ENCODE measurements around the gene ERVK3-1.
"Not testable (repeated sequence)": the region's sequence is repeated elsewhere in the genome, so short reads cannot be mapped to it uniquely, and the experiment has no call there.

The ERVK3-1 gene

GRCh38 chr19:58305932-58306323, 751 bp downstream of the ERVK3-1 start:
- no peak for DNase-seq

DNA sequence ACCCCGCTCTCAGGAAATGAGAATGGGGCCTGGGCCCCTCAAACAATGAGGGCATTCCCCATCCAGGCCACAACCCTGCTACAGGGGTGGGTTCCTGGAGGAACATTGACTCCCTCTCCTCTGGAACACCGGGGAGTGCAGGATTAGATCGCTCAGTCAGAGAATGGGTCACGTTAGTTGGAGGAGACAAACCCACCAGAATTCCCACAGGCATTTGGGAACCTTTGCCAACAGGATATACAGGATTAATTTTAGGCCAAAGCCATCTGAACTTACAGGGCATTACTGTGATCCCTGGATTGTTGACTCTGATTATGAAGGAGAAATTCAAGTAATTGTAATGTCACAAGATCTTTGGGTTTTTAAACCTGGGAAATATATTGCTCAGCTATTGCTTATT, 2.6 kb downstream of the ERVK3-1 start:
- no peak for DNase-seq

- DNase-seq: not testable (repeated sequence)
Measured at GRCh38 chr19:58310685-58311084, 5.5 kb downstream of the ERVK3-1 start.

- no peak for DNase-seq
Measured at GRCh38 chr19:58311345-58311865, 6.2 kb downstream of the ERVK3-1 start.

DNA sequence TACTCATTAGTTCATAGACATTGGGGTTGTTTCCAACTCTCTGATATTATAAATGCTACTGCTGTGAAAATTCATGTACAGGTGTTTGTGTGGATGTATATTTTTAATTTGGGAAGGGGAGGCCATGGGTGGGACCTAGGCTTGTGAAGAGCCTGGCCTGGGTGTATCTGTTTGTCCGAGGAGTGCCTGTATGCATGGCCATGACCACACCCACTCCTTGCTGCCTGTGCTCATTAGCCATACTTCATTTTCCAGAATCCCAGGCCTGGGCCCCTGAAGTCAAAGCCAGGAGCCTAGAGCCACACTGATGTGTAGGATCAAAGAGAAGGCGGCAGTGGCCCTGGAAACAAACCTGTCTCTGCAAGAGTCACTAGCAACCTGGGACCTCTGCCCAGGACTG, 10.4 kb downstream of the ERVK3-1 start:
- DNase-seq: no peak

GRCh38 chr19:58317476-58318072, 12.4 kb downstream of the ERVK3-1 start:
- no peak for DNase-seq

GRCh38 chr19:58318297-58318696, 13.1 kb downstream of the ERVK3-1 start:
- no peak for DNase-seq

GRCh38 chr19:58319241-58319640, 14.1 kb downstream of the ERVK3-1 start:
- no peak for DNase-seq

GRCh38 chr19:58325311-58326022, 20.3 kb downstream of the ERVK3-1 start:
- no peak for DNase-seq

- no peak for DNase-seq
Measured at GRCh38 chr19:58326501-58326913, 21.3 kb downstream of the ERVK3-1 start.

DNA sequence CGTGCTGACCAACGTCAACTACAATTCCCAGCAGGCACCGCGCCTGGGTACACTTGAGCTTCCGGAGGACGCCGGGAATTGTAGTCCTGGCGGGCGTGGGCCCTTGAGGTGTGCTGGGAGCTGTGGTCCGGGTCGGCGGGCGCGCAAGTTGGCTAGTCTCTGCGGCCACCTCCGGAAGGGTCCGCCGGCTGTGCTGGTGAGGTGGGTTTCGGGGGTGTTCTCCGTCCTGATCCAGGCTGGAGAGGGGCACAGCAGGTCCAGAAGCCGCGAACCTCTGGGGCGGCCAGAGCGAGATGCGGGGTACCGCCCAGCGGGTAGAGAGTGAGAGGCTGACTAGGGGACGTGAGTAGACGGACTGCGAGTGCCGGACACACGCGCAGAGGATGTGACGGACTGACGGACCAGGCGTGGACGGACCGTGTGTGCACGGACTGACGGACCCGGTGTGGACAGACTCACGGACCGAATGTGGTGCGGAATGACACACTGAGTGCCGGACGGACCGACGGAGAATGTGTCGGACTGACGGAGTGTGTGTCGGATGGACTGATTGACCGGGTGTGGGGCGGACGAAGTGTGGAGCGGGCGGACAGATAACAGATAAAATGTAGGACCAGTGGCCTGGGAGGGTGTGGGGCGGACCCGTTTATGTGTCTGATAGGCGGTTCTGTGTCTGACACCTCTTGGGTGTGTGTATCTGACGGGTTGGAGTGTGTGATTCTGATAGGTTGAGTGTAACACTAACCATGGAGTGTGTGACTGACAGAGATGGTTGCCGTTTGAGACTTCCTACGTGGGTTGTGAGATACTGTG, 21.9 kb downstream of the ERVK3-1 start, which contains the start of gene ZSCAN22:
Gene ZSCAN22 (plus strand): TSS at position 81 of the 813 bp plus-strand sequence. CDS start 7,809 bp downstream, outside the sequence.
- peak; percentile 82 for DNase-seq

GRCh38 chr19:58328999-58329398, 23.8 kb downstream of the ERVK3-1 start:
- DNase-seq: no peak

DNA sequence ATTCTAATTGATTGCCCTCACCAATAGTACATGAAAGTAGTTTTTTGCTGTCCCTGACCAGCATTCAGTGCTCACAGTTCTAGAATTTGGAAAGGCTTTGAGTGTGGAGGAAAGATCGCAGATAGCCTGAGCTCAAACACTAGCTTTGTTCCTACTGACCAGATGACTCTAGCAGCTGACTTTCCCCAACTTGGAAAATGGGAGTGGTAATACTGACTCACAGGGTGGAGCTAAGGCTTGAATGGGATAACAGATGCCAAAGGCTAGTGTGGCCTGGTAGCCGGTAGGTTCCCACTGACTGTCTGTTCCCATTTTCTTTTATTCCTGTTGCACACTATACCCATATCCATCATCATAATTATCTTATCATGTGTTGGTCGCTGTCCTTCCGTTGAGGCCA, 25.3 kb downstream of the ERVK3-1 start:
- no peak for DNase-seq

DNA sequence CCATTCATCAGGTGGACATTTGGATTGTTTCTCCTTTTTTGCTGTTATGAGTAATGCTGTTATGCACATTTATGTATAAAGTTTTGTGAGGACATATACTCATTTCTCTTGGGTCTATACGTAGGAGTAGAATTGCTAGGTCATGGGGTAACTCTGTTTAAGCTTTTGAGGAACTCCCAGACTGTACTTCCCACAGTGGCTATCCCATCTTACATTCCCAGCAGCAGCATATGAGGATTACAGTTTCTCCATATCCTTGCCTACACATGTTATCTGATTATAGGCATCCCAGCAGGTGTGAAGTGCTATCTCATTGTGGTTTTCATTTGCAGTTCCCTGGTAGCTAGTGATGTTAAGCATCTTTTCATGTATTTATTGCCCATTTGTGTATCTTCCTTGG, 27.5 kb downstream of the ERVK3-1 start:
- DNase-seq: no peak

GRCh38 chr19:58334691-58335249, 29.6 kb downstream of the ERVK3-1 start:
- no peak for DNase-seq

- no peak for DNase-seq
Measured at GRCh38 chr19:58335630-58336029, 30.5 kb downstream of the ERVK3-1 start.

DNA sequence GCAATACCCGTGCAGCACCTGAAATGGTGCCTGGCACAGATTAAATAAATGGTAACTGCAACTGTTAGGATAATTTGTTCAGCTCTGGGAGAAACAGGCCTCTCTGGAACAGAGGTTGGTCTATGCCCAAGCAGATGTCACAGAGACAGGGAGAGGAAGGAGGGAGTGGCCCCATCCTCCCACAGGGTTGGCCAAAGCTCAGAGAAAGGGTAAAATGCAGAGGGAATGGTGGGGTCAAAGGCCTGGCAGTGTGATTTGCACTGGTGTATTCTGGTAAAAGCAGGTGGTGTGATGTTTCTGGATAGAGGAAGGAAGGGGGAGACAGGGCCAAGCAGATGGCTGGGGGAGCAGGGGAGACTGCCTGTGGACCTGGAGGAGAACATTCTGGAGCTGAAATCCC, 31.0 kb downstream of the ERVK3-1 start:
- DNase-seq: no peak

- DNase-seq: no peak
Measured at GRCh38 chr19:58336820-58337219, 31.6 kb downstream of the ERVK3-1 start.

DNA sequence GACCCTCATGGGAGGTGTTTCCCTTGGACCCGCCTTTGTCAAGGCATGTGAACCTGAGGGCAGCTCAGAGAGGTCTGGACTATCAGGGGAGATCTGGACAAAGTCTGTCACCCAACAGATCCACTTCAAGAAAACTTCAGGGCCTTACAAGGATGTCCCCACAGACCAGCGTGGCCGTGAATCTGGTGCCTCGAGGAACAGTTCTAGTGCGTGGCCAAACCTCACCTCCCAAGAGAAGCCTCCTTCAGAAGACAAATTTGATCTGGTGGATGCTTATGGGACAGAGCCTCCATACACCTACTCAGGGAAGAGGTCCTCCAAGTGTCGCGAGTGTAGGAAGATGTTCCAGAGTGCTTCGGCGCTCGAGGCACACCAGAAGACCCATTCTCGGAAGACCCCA, 33.2 kb downstream of the ERVK3-1 start:
- DNase-seq: no peak

- no peak for DNase-seq
Measured at GRCh38 chr19:58338825-58339558, 33.8 kb downstream of the ERVK3-1 start.

DNA sequence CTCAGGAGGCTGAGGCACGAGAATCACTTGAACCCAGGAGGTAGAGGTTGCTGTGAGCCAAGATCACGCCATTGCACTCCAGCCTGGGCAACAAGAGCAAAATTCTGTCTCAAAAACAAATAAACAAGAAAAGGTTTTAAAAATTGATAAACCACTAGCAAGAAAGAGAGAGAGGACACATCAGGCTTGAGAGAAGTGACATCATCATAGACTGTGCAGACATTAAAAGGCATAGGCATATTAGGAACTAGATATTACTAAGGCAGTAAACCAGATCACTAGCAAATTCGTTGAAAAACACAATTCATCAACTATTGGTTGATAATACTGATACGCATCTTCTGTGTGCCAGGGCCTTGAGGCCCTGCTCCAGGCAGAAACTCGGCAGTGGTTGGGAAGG, 40.4 kb downstream of the ERVK3-1 start:
- no peak for DNase-seq
